IPS-18c (cell line): ENCODE measurements around the gene HTT.

Source experiments
- H3K4me3 ChIP-seq: 2 replicates; pipeline ENCODE4 v1.7.0; 2013; ENCODE audit warnings: low read depth, mild to moderate bottlenecking, low read length, moderate library complexity; ENCODE audit not compliant: insufficient read depth
- H3K9me3 ChIP-seq: one replicate; pipeline ENCODE4 v1.6.1; 2013; ENCODE audit warnings: mild to moderate bottlenecking, low read length, moderate library complexity; ENCODE audit not compliant: control insufficient read depth, insufficient read depth

HTT gene

GRCh38 chr4:3268395-3269104 is 194.1 kb downstream of the HTT start:
- Histone ChIP-seq H3K9me3 (no peaks in the 10 kb centered on the region), H3K4me3 (no peak overlapping the region)

GRCh38 chr4:3269105-3269927 is 194.8 kb downstream of the HTT start:
- H3K4me3 ChIP-seq = no peak overlapping the region
- no peaks in the 10 kb centered on the region for H3K9me3 ChIP-seq

DNA sequence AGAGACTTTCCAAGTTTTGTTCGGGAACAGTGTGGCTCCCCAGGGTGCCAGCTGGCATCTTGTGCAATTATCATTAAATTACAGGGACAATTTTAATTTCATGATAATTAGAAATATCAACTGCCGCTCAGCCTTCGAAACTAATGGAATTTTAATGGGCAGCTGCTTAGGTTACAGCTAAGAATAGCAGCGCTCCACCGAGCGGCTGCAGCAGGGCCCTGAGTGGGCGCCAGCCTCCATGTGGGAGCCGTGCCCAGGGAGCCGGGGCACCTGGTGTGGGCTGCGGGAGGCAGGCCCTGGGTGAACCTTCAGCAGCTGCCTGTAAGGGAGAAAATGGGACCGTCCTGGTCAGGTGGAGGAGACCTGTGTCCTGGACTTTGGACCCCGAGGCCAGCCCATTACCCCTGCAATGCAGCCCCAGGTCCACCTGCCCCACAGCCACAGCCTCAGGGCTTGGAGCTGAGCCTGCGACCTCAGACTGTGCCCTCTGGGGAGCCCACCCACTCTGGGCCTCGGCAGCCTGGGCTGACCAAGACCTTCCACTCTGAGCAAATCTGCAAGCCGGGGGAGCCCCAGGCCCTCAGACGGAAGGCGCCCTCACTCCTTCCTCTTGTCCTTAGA is 195.6 kb downstream of the HTT start:
- no peak overlapping the region for H3K4me3 ChIP-seq
- H3K9me3 ChIP-seq = no peaks in the 10 kb centered on the region

GRCh38 chr4:3271131-3271530 is 196.7 kb downstream of the HTT start:
- H3K9me3 ChIP-seq = no peaks in the 10 kb centered on the region

DNA sequence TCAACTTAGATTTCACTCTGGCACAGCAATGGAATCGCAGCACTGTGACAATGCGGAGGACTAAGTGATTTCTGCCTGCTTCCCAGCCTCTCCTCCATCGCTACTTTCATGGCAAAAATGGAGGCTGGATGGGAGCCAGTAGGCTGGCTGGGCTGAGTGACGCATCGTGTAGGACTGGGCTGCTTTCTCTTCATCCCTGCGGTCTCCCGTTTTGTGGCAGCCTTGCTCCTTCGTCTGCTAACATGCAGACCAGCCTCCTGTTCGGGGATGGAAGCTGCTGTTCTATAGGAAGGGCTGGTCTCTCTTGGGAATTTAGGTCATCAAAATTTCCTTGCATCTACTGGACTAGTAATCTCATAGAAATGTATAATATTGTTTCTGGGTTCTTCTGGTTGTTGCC is 202.5 kb downstream of the HTT start:
- Histone ChIP-seq H3K4me3 (no peak overlapping the region), H3K9me3 (no peaks in the 10 kb centered on the region)

More at GRCh38 chr4:3271131-3271530, 196.7 kb downstream of the HTT start:
- no peak overlapping the region for H3K4me3 ChIP-seq

- H3K4me3 ChIP-seq = no peak overlapping the region
- H3K9me3 ChIP-seq = no peaks in the 10 kb centered on the region
Observed at GRCh38 chr4:3280466-3280865, 206.0 kb downstream of the HTT start.

DNA sequence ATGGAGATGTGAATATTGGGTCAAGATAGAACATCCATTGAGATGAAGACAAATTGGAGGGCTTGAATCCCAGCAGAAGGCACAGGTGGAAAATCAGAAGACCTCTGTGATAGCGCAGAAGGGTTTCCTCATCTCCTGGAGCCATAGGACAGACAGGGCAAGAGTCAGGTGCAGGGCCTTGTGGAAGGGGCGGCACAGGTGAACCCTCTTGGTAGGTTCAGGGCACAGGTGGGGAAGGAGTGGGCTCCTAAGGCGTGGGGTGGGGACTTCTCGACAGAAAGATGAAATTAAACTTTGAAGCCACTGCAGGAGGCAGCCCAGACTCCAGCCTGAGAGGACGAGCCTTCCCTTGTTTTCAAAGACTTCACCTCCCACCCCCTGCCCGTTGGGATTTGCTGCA is 209.0 kb downstream of the HTT start:
- Histone ChIP-seq H3K9me3 (no peaks in the 10 kb centered on the region), H3K4me3 (no peak overlapping the region)

DNA sequence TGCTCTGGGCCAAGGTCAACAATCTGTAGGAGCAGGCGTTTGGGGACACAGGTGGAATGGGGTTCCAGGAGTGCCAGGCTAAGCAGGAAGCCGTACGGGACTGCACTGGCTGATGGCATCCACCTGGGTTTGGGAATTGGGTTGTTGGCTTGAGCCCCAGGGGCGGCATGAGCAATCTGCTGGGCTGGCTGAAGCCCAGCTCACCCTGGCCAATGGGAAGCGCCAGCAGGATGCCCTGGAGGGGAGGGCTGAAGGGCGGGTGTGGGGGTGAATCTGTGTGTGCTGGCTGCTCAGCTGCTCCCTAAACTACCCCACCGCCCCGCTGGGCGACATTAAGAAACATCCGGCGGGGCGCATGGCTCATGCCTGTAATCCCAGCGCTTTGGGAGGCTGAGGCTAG is 209.4 kb downstream of the HTT start:
- no peaks in the 10 kb centered on the region for H3K9me3 ChIP-seq
- H3K4me3 ChIP-seq = no peak overlapping the region

- no peak overlapping the region for H3K4me3 ChIP-seq
- H3K9me3 ChIP-seq = no peaks in the 10 kb centered on the region
Observed at GRCh38 chr4:3284734-3285557, 210.5 kb downstream of the HTT start.

DNA sequence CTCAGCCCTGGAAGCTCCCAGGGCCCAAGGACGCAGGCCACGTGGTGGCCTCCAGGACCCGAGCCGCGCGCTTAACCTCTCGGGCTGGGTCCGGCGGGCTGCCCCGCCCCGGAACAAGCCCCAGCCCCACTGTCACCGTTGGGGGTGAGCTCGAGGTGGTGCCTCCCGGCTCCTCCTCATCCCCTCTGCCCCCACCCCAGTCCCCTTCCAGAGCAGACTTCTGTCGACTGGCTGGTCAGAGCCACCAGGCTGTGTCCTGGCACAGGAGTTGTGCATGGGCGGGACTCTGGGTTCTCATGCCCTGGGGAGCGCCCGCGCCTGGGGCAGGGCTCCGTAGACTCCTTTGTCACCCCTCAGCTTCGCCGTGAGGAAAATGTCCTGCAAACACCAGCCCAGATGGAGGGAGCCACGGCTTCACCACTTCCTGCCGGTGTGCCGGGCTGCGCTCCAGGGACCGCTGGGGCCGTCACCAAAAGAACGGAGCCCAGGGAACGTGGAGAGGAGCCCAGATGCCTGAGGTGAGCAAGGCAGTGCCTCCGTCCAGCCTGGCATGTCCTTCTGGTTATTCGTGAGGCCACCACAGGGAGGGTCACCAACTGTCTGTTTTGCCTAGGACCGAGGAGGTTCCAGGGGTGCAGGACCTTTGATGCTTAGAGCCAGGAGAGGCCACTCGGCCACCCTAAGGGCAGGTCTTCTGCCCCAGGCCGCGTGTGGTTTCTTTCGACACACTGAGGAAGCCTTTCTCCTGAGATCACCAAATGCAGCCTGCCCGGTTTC is 211.3 kb downstream of the HTT start:
- no peak overlapping the region for H3K4me3 ChIP-seq
- no peaks in the 10 kb centered on the region for H3K9me3 ChIP-seq

- H3K4me3 ChIP-seq = no peak overlapping the region
Observed at GRCh38 chr4:3286335-3287175, 212.1 kb downstream of the HTT start.

DNA sequence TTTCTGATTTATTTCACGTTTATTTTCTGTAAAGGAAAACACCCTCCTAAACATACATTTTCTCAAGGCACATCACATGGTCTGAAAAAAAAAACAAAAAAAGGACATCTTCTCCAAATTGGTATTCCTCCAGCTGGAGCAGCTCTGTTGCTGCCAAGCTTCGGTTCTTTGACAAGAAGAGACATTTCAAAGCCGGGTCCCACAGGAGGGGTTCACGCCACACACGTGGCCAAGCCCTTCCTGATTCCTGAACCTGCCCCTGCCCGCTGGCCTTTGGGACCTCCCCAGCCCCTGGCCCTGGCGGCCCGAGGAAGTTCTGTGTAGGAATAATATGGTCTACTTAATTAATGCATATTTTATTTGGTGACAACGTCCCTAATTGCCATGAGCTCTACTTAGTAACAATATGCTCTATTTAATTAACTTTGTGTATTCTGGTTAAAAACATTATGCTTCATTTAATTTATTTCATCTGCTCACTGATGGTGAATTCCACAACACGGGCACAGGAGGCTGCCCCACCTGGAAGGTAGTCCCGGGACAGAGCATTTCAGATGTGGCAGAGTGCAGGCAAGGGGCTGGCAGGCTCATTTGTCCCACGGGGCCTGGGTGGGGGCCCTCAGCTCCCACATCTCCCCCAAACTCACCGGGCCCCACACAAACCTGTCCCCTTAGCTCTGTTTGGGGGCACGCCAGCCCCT is 212.9 kb downstream of the HTT start:
- no peak overlapping the region for H3K4me3 ChIP-seq
- H3K9me3 ChIP-seq = no peaks in the 10 kb centered on the region

More at GRCh38 chr4:3286335-3287175, 212.1 kb downstream of the HTT start:
- H3K9me3 ChIP-seq = no peaks in the 10 kb centered on the region

GRCh38 chr4:3287972-3288570 is 213.6 kb downstream of the HTT start:
- no peak overlapping the region for H3K4me3 ChIP-seq

GRCh38 chr4:3288571-3289094 is 214.2 kb downstream of the HTT start:
- no peak overlapping the region for H3K4me3 ChIP-seq
- no peaks in the 10 kb centered on the region for H3K9me3 ChIP-seq

More at GRCh38 chr4:3287972-3288570, 213.6 kb downstream of the HTT start:
- H3K9me3 ChIP-seq = no peaks in the 10 kb centered on the region

GRCh38 chr4:3290476-3290875 is 216.0 kb downstream of the HTT start:
- no peak overlapping the region for H3K4me3 ChIP-seq
- H3K9me3 ChIP-seq = no peaks in the 10 kb centered on the region
